ENCODE measurements around the gene GAGE12J. TPM values are rescaled to one million over a fixed set of nuclear protein-coding genes. Genes with fewer than 3 reads are reported as not detected.

Gene GAGE12J
- total and polyA plus RNA-seq, 9 donors = not detected

DNA sequence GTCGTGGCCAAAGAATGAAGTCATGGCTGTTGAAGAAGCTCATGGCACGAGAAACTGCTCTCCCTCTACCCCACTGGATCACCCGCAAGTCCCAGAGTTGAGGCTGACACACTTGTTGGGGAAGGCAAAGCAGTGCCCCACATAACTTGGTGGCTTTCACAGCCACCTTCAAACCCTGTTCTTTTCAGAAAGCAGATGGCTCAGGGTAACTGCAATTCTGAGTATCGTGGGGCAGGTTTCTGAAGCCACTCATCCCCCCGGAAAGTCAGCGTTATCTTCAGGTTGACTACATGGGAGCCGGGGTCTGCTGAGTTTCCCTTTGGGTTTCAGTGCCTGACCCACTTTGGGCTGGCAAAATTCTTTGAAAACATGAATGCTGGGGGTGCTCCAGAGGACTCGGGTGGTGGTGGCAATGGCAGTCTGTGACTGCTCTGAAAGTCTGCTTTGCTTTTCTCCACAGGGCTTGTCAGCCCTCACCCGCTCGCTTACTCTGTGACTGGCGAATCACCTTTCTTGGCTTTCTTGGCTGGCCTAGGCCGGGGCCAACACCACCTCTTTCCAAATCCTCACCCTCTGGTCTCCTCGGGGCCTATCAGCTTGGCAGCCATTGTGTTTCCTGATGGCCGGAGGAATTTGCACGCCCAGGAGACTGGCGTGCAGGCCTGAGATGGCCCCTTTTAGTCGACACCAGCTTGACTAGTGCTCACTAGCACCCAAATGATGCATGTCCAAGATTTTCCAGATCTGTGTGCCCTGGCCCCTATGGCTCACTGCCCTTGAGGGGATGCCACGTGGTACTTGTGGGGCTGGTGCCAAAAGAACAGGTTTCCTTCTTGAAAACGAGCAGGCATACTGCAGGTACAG is 44.9 kb upstream of the GAGE12J start:
- 62 to 69% (median 65%) methylated on average over 19 of the region's 19 CpGs for WGBS, 3 donors
- peak in 1 of 5 donors; percentile 30 for DNase-seq
- no peak overlapping the region for H3K4me3 ChIP-seq
- no peak overlapping the region for H3K27ac ChIP-seq
- H3K27me3 ChIP-seq = no peaks in the 10 kb centered on the region
- H3K4me1 ChIP-seq (ENCODE audit: insufficient read depth) = peaks cover 2% of the 10 kb centered on the region
- H3K36me3 ChIP-seq = no peaks in the 10 kb centered on the region
- intact Hi-C loops (cut with DNase I) = no loop called here
- TF ChIP-seq POLR2A (IDR thresholded peaks at IDR 0.05) = no peak
- no peak for TF ChIP-seq EP300 (IDR thresholded peaks at IDR 0.05)
- TF ChIP-seq, protein P1, sequence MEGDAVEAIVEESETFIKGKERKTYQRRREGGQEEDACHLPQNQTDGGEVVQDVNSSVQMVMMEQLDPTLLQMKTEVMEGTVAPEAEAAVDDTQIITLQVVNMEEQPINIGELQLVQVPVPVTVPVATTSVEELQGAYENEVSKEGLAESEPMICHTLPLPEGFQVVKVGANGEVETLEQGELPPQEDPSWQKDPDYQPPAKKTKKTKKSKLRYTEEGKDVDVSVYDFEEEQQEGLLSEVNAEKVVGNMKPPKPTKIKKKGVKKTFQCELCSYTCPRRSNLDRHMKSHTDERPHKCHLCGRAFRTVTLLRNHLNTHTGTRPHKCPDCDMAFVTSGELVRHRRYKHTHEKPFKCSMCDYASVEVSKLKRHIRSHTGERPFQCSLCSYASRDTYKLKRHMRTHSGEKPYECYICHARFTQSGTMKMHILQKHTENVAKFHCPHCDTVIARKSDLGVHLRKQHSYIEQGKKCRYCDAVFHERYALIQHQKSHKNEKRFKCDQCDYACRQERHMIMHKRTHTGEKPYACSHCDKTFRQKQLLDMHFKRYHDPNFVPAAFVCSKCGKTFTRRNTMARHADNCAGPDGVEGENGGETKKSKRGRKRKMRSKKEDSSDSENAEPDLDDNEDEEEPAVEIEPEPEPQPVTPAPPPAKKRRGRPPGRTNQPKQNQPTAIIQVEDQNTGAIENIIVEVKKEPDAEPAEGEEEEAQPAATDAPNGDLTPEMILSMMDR (IDR thresholded peaks at IDR 0.05) = no peak
- H3K9me3 ChIP-seq = no peaks in the 10 kb centered on the region

DNA sequence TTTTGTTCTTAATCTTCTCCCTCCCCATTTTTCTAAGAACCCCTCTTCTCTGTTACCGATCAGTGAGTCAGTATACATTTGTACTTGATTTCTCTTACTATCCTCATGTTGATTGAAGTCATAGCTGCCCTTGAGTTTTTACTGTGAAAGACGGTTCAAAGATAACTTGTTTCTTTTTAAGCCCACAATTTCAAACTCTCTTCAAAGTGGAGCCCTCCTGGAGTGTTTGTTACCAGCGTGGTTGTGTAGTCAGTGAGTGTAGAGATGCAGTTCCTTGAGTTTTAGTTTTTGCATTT is 44.4 kb upstream of the GAGE12J start:
- intact Hi-C loops (cut with DNase I) = no loop called here
- no peaks in the 10 kb centered on the region for H3K27me3 ChIP-seq
- H3K36me3 ChIP-seq = no peaks in the 10 kb centered on the region
- no peak overlapping the region for H3K27ac ChIP-seq
- no peaks in the 10 kb centered on the region for H3K9me3 ChIP-seq
- H3K4me1 ChIP-seq (ENCODE audit: insufficient read depth) = peaks cover 2% of the 10 kb centered on the region
- DNase-seq = no peak
- no peak overlapping the region for H3K4me3 ChIP-seq
- WGBS, 3 donors = 55 to 64% (median 56%) methylated on average over 3 of the region's 3 CpGs
- TF ChIP-seq, protein P1 (IDR thresholded peaks at IDR 0.05) = no peak
- TF ChIP-seq EP300 (IDR thresholded peaks at IDR 0.05) (no peak), POLR2A (IDR thresholded peaks at IDR 0.05) (no peak)

DNA sequence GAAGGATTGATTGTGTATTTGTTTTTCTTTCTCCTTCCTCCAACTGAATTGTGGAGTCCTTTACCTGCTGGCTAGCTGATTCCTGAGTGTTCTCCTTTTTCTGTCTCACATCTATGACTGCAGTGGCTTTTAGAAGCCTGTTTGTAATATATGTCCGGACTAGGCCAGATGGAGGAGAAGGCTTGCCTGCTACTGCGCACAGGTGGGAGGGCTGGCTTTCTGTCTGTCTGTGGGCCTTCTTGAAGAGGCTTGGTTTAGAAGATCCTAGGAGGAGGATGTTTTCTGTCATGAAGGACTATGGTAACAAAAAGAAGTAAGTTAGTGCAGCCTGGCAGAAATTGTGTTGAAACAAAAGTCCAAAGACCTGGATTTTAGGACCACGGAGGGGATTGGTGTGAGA is 43.8 kb upstream of the GAGE12J start:
- Histone ChIP-seq H3K36me3 (no peaks in the 10 kb centered on the region), H3K4me1 (ENCODE audit: insufficient read depth) (peaks cover 5% of the 10 kb centered on the region), H3K9me3 (no peaks in the 10 kb centered on the region), H3K27me3 (no peaks in the 10 kb centered on the region), H3K27ac (no peak overlapping the region), H3K4me3 (no peak overlapping the region)
- TF ChIP-seq, protein P1 (IDR thresholded peaks at IDR 0.05) = no peak
- TF ChIP-seq POLR2A (IDR thresholded peaks at IDR 0.05) (no peak), EP300 (IDR thresholded peaks at IDR 0.05) (no peak)
- WGBS, 3 donors = 78 to 87% (median 87%) methylated on average over 3 of the region's 3 CpGs
- peak in 1 of 5 donors; percentile 3 for DNase-seq
- intact Hi-C loops (cut with DNase I) = no loop called here

DNA sequence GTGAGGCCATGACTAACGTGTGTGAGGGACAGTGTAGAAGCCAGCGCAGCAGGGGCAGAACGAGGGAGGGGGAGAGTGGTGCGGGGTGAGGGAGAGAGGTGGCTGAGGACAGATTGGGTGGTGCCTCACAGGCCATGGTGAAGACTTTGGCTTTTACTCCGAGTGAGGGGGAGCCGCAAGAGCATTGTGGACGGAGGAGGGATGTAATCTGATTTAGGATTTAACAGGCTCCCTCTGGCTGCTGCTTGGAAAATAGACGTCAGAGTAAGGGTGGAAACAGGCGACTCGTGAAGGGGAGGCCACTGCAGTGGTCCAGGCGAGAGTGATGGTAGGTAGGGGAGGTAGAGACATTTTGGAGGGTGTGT is 39.2 kb upstream of the GAGE12J start:
- H3K9me3 ChIP-seq = no peaks in the 10 kb centered on the region
- H3K27ac ChIP-seq = no peak overlapping the region
- H3K36me3 ChIP-seq = no peaks in the 10 kb centered on the region
- no peak for TF ChIP-seq EP300 (IDR thresholded peaks at IDR 0.05)
- TF ChIP-seq POLR2A (IDR thresholded peaks at IDR 0.05) = no peak
- TF ChIP-seq, protein P1 (IDR thresholded peaks at IDR 0.05) = peak in 1 of 3 donors; percentile 15
- no peak overlapping the region for H3K4me3 ChIP-seq
- H3K27me3 ChIP-seq = no peaks in the 10 kb centered on the region
- peaks cover 3% of the 10 kb centered on the region for H3K4me1 ChIP-seq (ENCODE audit: insufficient read depth)
- peak; percentile 24 to 50 (median 39) for DNase-seq
- intact Hi-C loops (cut with DNase I) = no loop called here
- 19 to 26% (median 23%) methylated on average over 11 of the region's 11 CpGs for WGBS, 3 donors

Data from ovary (tissue), 9 donors.